Measurements from ENCODE around the gene ZNF79.

Gene ZNF79

DNA sequence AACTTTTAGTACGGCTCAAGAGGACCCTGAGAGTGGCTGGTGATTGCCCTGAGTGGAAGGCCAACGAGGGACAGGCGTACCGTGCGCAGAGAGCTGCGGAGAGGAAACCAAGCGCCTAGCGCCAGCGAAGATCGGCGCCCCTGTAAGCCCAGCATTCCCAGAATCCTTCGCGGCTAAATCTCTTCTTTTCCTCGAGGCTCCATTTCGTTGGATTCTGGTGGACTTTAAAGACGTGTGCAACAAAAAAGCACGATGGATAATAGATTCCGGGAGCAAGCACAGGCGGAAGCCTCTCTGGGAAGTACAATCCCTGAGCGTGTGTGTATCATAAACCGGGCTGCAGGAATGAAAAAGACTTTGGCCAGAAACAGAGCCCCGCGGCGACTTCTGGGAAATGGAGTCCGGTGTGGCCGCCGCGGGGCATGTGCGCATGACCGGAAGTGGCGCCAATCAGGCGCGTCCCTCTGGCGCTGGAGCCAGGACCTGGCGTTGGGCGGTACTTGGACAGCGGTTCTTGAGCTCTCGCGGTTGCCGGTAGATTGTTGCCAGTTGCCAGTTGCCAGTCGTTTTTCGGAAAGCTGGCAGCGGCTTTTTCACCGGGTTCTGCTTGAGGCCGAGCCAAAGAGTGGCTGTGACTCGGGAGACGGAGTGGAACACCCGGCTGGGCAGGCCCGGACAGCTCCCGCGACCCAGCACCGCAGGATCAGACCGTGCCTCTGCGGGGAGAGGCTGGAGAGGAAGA is at the start of gene ZNF79:
Gene ZNF79, plus strand, starts transcription at position 449 of the 742 bp plus-strand sequence. CDS start 406 bp downstream, outside the sequence.
- peak; percentile 82 to 84 for DNase-seq (ENCODE audit: low read depth in 2 of 2)

DNA sequence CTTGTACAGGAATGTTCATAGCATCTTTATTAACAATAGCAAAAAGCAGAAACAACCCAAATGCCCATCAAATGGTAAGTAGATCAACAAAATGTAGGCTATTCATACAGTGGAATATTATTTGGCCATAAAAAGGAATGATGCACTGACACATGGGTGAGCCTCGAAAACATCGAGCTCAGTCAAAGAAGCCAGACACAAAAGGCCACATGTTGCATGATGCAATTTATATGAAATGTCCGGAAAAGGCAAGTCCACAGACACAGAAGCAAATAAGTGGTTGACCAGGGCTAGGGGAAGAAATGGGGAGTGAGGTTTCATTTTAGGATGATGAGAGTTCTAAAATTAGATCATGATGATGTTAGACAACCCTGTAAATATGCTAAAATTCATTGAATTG is 43.7 kb upstream of the ZNF79 start:
- DNase-seq (ENCODE audit: low read depth in 2 of 2) = no peak

DNA sequence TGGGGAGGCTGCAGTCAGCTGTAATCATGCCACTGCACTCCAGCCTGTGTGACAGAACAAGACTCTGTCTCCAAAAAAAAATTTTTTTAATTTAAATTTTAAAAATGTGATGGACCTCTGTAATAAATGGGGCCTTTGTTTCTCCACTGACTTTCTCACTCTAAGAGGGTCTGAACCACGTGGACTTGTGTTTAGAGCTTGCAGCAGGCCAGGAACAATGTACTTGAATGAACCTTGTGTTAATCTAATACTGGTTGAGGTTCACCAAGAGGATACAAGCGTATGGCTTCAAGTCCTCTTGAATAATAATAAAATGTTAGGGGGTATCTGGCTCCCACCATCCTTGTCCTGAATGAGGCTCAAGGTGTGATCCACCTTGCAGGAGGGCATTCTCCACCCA is 41.6 kb upstream of the ZNF79 start:
- DNase-seq (ENCODE audit: low read depth in 2 of 2) = no peak

DNA sequence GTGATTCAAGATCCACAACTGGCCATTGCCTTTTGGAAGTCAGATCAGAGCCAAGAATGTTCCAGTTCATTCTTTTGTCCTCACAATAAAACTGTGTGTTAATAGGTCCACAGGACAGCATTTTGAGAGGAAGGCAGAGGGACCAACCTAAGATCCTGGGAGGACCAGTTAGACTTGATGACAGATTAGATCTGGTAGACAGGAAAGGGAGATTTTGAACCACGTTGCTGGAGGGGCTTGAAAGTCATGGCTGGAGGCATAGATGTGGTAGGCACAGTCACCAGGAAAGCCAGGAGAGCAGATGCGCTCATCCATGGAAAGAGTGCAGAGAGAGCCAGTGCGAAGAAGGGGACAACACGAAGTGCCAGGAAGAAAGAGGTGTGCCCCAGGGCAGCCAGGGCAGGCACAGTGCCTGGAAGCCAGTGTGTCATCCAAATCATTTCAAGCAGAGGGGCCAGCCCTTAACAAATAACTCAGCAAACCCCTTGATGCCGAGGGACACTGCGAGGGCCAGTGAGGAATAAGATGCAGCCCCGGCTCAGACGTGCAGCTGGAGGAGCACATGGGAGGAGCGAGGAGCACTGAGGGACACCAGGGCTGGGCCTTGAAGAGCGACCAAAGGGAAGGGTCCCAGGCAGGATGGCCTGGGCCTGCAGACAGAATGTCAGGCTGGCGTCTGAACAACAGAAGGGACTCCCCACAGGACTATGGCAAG is 40.0 kb upstream of the ZNF79 start:
- DNase-seq (ENCODE audit: low read depth in 2 of 2) = no peak

DNA sequence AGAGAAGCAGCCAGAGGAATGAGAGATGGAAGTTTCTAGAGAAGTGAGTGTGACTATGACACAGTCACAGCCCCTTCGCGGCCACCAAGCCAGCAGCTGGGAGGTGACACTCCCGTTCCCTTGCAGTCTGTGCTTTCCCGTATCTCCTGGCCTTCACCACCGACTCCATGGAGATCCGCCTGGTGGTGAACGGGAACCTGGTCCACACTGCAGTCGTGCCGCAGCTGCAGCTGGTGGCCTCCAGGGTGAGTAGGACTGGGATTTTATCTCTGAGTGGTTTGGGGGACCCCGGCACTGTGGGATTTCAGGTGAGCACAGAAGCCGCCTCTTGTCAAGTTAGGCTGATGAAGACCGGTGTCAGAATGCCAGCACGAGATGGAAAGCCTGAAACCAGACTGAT is 39.3 kb upstream of the ZNF79 start:
- DNase-seq (ENCODE audit: low read depth in 2 of 2) = no peak

DNA sequence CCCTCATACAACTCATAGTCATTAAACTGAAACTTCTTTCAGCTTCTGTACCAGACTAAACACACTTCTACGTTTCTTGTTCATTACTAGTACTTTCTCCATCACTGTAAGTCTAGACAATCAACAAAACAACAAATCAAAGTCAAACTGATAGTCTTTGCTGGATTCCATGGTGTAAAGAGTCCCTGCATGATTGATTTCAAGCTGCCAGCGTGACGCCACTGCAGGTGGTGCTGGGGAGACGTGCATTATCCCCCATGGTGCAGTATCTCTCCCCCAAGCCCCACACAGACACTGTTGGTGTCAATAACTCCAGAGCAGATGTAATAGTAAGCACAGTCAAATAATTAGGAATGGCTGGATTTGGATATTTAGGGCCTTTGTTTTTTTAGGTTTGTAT is 37.9 kb upstream of the ZNF79 start:
- DNase-seq (ENCODE audit: low read depth in 2 of 2) = no peak

DNA sequence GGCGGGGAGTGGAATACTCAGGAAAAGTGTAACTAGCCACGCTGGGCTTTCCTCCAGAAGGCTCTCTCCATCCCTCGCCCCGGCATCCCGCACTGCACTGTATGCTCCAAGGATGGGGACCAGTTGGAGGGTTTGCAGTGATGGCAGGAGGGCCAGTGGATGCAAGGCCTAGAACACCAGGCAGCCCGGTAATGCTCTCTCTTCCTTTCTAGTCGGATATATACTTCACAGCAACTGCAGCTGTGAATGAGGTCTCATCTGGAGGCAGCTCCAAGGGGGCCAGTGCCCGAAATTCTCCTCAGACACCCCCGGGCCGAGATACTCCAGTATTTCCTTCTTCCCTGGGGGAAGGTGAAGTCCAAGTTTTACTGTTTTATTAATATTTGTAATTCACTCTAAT is 37.2 kb upstream of the ZNF79 start:
- no peak for DNase-seq (ENCODE audit: low read depth in 2 of 2)

DNA sequence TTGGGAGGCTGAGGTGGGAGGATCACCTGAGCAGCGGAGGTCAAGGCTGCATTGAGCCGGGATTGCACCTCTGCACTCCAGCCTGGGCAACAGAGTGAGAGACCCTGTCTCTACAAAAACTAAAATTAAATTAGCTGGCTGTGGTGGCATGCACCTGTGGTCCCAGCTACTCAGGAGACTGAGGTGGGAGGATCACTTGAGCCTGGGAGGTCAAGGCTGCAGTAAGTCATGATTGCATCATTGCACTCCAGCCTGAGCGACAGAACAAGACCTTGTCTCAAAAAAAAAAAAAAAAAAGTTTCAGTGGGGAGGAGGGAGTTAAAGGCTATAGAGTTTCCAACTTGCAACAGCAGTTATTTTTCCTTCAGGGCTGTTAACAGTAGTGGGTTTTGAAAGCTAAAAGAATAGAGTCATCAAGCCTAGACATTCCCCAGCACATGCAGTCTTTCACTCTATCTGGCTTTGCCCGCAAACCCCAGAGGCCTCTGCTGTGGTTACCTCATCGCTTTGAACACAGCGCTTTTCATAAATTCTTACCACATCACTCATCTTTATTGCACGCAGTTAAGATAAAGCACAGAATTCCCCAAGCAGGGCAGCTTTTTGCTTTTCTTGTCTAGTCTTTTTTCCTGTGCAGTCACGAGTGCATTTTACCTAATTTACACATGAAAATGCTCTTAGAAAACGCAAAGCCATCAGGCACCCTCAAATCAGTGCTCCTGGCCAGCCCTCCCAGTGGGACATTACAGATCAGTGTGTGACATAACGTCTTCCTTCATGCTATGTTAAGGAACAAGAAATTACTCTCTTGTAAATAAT is 35.9 kb upstream of the ZNF79 start:
- DNase-seq (ENCODE audit: low read depth in 2 of 2) = peak; percentile 61 to 63

DNA sequence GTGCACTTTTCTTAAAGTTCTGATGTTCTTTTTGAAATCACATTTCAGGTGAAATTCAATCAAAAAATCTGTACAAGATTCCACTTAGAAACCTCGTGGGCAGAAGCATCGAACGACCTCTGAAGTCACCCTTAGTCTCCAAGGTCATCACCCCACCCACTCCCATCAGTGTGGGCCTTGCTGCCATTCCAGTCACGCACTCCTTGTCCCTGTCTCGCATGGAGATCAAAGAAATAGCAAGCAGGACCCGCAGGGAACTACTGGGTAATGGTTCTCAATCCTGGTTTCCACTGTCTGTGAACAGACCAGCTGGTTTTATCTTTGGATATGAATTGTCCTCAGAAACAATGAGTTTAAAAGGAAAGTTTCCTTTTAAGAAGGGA is 35.3 kb upstream of the ZNF79 start:
- no peak for DNase-seq (ENCODE audit: low read depth in 2 of 2)

DNA sequence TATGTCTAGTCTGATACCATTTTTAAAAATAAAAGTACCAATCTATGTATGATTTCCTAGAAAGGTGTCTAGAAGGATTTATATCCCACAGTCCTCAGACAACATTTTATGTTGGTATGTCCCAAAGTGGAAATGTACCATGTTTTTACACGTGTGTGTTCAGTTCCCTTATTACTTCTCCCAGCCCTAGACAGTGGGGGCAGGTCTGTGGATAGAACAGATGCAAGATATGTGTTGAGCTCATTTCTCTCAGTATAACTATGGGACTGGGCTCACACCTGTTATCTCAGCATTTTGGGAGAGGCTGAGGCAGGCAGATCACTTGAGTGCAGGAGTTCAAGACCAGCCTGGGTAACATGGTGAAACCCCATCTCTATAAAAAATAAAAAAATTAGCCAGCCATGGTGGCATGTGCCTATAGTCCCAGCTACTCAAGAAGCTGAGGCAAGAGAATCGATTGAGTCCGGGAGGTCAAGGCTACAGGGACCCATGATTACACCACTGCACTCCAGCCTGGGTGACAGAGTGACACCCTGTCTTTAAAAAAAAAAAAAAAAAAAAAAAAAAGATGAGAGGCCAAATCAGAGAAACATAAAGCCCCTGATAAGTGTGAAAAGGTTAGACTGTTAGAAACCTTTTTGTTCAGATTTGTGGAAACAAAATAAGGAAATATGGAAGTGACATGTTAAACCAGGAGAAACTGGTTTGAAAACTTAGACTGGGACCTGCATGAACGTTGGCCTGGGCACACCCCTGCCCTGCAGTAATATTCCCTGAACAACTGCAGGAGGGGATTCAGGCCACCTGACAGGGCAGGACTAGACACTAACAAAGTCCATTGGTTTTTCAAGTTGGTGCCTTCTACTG is 34.6 kb upstream of the ZNF79 start:
- DNase-seq (ENCODE audit: low read depth in 2 of 2) = no peak

DNA sequence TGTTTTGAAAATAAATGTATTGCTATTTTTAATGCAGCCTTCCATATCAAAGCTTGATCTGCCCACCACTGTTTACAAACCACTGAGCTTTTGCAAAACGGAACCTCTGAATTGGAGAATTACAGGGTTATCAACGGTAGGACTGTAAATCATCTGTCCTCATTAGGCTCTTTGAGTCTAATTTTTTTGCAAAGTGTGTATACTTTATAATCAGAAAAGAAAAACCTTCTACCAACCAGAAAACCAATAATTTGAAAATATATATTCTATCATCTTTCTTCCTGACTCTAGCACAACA is 34.0 kb upstream of the ZNF79 start:
- no peak for DNase-seq (ENCODE audit: low read depth in 2 of 2)

DNA sequence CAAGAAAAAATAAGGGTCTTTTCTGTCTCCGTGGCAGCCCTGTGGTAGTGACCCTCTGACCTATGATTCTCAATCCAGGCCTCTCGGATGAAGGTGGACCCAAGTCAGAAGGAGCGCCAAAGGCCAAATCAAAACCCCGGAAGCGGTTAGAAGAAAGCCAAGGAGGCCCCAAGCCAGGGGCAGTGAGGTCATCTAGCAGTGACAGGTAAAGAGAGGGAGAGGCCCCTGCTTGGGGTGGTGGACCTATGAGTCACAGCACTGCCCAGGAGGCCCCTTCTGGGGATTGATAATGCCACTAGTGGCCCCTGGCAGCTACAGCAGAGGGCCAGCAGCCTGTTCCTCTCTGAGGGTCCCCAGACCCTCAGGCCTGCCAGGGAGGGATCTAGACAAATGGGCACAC is 33.6 kb upstream of the ZNF79 start:
- DNase-seq (ENCODE audit: low read depth in 2 of 2) = no peak

DNA sequence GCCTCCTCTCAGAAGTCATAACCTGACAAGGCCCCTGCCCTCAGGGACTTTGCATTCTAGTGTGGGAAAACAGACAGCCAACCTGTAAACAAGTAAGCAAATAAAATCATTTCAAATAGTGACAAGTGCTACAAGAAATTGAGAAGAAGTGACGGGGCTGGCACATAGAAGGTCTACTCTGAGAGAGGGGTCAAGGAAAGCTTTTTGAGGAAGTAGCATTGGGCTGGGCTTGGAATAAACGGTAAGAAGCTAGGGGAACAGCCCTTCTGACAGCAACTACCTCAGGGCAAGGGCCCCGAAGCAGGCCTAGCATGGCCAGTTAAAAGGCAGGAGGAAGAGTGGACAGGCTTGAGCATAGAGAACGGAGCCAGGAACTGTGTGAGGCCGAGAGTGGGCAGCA is 32.0 kb upstream of the ZNF79 start:
- DNase-seq (ENCODE audit: low read depth in 2 of 2) = no peak

DNA sequence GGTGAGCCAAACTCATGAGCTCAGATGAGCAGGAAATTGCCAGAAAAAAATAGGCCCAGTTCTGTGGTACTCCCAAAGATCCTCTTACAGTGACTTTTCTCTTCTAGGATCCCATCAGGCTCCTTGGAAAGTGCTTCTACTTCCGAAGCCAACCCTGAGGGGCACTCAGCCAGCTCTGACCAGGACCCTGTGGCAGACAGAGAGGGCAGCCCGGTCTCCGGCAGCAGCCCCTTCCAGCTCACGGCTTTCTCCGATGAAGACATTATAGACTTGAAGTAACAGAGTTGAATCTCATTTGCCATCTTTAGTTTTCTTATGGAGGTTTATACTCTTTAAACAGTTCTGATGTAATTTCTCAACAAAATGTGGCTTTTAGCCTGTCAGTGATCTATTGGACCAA is 31.2 kb upstream of the ZNF79 start:
- DNase-seq (ENCODE audit: low read depth in 2 of 2) = no peak

DNA sequence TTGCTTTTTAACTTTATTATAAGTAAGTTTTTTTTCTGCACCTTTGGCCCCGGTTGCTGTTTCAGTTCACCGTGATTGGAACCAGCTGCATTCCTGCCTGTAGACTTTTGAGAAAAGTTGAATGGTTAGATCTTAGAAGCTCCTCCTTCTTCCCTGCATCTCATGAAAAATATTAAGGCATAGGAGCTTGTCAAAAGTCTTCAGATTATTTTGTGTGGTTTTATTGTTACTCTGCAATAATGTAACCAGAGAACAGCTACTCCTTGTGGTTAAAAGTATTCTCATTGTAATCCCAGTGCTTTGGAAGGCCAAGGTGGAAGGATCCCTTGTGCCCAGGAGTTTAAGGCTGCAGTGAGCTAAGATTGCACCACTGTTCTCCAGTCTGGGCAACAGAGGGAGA is 30.5 kb upstream of the ZNF79 start:
- DNase-seq (ENCODE audit: low read depth in 2 of 2) = no peak

DNA sequence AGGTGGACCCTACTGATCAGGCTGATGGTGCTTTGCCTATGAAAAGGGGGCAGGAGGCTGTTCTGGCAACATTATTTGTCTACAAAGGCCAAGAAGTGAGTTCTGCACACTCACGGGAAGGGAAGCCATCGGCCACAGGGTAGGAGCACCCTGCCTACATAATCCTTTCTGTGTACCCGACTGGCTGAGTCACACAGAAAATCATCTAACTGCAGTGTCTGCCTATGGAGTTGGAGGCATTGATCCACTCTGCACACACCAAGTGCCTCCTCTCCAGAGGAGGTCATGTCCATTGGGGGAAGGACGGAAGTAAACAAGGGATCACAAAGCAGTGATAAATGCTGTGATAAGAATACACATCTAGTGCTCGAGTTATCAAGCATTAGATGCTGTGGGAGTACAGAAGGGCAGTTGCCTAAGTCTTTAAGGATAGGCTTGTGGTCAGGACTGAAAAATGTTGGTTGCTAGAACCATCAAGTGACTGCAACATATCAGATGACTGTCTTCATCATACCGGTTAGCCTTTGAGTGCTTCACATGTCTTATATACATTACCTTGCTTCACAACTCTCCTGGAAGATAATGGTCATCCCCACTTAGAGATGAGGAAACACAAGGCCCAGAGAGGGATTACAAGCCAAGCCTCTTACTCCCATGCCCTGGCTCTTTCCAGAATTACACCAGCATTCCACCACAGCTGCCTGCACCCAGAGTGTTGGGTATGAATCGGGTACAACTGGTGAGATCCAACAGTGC is 28.5 kb upstream of the ZNF79 start:
- DNase-seq (ENCODE audit: low read depth in 2 of 2) = no peak

DNA sequence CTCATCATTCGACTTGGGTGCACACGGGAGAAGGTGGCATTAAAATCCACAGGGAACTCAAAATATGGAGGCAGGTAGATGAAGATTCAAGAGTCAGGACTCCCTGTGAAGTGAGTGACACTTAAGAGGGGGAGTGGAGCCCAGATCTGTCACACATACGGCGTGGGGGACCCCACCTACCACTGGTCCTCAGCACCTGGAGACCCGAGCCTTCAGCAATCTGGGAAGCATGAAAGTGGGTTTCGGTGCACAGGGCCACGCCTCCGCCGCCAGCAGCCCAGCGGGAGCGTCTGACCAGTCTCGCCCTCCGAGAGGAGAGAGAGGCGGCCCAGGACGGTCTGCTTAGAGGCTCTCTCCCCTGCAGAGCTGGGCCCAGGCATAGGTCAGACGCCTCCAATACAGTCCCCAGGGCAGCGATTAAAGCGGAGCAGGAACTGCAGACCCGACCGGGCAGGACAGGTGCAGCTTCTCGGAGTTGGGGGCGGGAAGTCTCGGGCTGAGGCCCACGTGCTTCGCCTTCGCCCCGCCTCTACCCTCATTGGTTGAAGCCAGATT is 27.9 kb upstream of the ZNF79 start:
- DNase-seq (ENCODE audit: low read depth in 2 of 2) = no peak

DNA sequence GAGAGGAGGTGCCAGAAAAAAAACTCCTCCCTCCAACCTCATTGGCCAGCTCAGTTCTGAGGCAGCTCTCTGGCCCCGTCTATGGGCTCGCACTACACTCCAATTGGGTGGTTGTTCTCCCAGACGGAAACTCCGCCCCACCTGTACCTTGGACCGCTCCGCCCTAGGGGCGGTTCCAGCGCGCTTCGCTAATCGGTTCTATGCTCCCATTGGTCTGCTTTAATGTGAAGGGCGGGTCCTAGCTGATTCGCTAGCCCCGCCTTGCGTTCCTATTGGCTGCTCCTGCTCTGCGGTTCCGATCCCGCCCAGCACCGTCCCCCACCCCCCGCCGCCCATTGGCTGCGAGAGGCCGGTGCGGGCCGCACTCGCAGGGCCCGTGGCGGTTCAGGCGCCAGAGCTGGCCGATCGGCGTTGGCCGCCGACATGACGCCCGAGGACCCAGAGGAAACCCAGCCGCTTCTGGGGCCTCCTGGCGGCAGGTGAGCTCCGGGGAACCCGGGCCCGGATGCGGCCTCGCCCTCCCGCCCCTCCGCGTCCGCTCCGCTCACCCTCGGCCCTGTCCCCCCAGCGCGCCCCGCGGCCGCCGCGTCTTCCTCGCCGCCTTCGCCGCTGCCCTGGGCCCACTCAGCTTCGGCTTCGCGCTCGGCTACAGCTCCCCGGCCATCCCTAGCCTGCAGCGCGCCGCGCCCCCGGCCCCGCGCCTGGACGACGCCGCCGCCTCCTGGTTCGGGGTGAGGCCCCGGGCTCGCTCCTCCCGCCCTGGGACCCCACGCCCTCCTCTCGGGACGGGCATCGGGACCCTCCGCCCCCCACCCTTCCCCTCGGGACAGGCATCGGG is 27.2 kb upstream of the ZNF79 start, which contains the start of gene SLC2A8:
Gene SLC2A8, plus strand, starts transcription at position 362 of the 838 bp plus-strand sequence. Its CDS starts 62 bp downstream, at position 424.
- DNase-seq (ENCODE audit: low read depth in 2 of 2) = peak; percentile 80 to 82

DNA sequence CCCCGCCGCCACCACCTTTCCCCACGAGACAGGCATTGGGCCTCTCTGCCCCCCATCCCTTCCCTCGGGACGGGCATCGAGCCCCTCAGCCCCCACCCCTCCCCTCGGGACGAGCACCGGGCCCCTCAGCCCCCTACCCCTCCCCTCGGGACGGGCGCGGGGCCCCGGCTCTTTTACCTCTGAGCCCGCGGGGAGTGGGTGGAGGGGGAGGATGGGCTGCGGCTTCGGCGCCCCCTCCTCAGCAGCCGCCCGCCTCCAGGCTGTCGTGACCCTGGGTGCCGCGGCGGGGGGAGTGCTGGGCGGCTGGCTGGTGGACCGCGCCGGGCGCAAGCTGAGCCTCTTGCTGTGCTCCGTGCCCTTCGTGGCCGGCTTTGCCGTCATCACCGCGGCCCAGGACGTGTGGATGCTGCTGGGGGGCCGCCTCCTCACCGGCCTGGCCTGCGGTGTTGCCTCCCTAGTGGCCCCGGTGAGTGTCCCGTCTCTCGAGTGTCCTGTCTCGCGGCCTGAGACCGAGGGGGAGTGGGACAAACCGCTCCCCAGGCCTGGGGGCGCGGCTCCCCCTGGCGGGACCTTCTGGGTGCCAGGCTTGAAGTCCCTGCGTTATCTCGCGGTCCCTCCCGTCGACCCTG is 26.4 kb upstream of the ZNF79 start:
- DNase-seq (ENCODE audit: low read depth in 2 of 2) = no peak
